HTERT RPE-1 (cell line): ENCODE results near the gene TRIP13.
"Not testable (repeated sequence)": the region's sequence is repeated elsewhere in the genome, so short reads cannot be mapped to it uniquely, and the experiment has no call there.

Experiments
- in situ Hi-C: fragments of 300-500 bp; cut with MboI; formaldehyde crosslinking; loops from 4 replicates; pipeline ENCODE4 v1.14.3; 2020; ENCODE audit warnings: low sequenced_read_pairs

TRIP13 gene

GRCh38 chr5:934381-934967 is 41.8 kb downstream of the TRIP13 start:
- in situ Hi-C loops: not testable (repeated sequence)

DNA sequence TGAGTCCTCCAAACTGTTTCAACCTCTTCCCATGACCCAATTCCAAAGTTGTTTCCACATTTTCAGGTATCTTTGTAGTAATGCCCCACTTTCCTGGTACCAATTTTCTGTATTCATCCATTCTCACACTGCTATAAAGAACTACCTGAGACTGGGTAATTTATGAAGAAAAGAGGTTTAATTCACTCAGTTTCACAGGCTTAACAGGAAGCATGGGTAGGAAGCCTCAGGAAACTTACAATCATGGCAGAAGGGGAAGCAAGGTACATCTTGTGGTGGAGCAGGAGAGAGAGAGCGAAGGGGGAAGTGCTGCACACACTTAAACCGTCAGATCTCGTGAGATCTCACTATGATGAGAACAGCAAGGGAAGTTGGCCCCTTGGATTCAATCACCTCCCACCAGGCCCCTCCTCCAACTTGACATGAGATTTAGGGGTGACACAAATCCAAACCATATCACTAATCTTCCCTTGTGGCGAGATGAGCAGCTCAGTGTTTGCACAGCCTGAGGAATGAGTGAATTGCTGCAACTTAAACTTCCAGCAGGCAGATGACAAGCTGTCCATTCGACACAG is 42.9 kb downstream of the TRIP13 start:
- in situ Hi-C loops: no loop called here

GRCh38 chr5:936149-937144 is 43.8 kb downstream of the TRIP13 start:
- in situ Hi-C loops: no loop called here

GRCh38 chr5:937151-937924 is 44.7 kb downstream of the TRIP13 start:
- in situ Hi-C loops: no loop called here

DNA sequence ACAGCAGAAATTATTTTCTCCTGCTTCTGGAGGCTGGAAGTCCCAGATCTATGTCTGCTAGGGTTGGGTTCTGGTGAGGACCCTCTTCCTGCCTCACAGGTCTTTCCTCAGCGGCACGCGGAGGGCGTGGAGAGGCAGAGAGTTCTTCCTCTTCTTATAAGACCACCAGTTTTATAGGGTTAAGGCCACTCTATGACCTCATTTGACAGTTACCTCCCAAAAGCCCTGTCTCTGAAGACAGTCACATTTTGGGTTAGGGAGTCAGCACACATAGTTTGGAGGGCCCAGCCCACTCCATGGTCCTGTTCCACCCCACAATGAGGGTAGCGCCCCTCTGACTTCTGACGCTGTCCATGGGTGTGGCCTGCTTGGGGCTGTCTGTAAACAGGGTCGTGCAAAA is 46.7 kb downstream of the TRIP13 start:
- in situ Hi-C loops: no loop called here

GRCh38 chr5:940741-941140 is 48.1 kb downstream of the TRIP13 start:
- in situ Hi-C loops: not testable (repeated sequence)

DNA sequence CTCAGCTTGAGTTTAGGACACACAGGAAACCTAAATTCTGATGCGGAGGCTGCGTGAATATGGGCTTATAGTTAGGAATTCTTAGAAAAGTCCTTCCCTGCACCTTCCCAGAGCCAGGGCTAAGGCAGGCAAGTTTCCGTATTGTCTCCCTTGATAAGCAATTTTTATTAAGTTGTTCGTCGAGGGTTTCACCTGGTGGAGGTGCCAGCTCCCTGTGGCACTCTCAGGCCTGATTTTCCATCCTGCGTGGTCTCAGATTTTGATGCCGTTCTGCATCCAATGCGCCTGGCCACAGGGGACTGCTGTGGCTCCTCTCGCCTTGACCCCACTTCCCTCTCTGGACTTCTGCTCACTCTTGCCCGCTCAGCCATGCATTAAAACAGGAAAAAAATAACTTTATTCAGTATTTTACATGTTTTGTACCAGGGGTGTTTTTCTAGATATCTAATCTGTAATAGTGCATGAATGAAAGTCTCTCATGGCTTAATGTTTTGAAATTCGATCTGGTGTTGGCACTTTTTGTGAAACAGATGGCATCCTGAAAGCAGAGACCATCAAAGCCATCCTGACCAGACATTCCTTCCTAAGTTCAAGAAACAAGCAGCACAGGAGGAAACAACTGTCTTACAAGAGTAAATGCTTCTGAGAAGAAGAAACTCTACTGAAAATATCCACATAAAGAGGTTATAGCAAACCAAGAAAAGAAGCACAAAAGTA is 50.7 kb downstream of the TRIP13 start:
- in situ Hi-C loops: no loop called here

DNA sequence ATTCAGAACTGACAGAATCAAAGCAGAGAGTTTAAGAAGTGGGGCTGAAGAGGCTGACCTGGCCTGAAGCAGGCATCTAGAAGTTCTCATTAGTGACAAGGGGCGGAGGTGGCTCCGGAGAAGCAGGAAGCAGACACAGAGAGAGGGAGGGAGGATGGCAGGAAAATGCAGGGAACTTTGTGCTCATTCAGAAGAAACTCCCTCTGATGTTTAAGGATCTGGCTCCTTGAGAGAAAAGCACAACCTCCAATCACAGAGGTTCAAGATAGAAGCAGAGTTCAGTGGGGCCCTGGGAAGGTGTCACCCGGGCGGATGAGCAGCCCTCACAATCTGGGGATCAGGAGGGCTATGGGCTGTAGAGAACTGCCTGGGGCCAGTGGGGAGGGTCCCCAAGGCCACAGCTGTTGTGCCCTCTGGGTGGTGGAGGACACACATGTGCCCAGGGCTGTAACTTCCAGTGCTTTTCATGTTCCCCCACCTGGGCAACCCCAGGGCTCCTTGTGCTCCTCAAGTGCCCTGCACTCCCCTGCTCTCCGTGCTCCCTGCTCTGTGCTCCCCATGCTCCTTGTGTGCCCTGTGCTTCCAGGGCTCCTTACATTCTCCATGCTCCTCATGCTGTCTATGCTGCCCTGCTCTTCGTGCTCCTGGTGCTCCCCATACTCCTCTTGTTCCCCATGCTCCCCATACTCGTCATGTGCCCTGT is 51.4 kb downstream of the TRIP13 start:
- in situ Hi-C loops: no loop called here

GRCh38 chr5:944621-944927 is 51.9 kb downstream of the TRIP13 start:
- in situ Hi-C loops: no loop called here

GRCh38 chr5:944992-945685 is 52.5 kb downstream of the TRIP13 start:
- in situ Hi-C loops: no loop called here

DNA sequence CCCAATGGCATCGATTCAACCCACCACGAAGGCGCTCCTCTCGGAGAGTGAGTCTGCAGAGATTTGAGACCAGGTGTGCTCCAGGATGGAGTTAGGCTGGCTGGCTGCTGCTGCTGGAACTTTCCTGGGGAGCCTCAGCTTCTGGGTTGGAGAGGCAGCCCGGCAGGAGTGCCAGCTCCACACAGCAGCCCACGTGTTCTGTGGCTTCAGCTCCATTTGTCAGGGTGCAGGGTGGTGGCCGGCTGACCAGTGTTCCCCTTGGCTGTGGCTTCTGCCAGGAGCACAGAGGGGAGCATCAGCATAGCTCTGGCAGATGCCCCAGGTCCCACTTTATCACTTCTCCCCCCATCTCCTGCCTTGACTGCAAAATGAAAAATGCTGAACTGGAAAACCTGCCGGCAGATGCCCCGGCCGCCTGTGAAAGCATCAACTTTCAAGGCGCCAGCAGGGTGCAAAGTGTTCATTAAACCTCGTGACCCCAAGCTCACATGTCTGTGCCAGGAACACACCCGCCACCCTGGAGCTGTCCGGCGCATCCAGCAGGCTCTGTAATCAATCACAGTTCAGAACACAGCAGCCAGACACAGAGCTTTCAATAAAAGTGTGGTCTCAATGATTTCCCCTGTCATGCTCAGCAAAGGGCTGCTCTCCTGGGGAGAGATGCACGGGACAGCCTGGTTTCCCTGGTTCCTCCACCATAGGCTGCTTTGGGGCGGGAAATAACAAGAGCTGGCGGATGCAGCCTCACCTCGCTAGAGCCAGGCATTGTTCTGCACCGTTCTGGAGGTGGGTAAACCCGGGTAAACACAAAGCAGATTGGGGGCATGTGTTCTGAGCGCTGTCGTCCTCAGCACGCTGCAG is 53.2 kb downstream of the TRIP13 start:
- in situ Hi-C loops: no loop called here

DNA sequence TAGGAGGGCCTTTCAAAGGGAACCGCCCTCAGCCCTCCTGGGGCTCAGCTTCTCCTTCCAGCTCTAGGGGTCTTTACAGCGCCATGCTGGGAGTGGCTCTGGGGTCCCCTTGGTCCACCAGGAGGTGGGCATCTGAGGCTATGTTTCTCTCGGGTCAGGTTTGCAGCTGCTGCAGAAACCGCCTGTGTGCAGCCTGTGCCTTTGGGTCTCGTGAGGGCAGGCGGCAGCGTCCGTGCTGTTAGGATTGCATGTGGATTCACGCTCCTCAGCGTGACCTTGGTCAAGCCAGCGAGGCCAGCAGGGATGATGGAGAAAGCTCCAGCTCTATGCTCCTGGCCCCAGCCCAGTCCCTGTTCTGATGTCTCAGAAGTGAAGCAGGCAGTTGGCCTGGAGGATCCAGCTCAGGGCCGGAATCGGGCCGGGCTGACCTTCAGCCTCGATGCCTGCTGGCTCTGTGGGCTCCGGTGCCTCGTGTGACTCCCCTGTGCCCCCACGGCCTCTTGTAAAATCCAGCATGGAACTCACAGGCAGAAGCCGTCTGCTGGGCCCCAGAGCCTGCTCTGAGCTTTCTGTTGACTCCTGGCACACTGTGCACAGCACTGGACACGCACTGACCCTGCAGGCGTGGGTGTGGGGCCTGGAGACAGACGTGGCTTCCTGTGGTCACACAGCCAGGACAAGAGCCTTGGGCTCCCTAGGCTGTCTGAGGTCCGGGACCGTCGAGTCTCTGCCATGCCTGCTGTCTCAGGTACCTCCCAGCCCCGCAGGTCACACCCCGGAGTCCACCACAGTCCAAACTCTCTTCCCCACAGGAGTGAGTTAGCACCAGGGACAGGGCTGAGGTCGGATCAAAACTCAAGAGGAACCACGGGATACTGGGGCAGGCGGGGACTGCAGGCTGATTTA is 54.3 kb downstream of the TRIP13 start:
- in situ Hi-C loops: no loop called here

DNA sequence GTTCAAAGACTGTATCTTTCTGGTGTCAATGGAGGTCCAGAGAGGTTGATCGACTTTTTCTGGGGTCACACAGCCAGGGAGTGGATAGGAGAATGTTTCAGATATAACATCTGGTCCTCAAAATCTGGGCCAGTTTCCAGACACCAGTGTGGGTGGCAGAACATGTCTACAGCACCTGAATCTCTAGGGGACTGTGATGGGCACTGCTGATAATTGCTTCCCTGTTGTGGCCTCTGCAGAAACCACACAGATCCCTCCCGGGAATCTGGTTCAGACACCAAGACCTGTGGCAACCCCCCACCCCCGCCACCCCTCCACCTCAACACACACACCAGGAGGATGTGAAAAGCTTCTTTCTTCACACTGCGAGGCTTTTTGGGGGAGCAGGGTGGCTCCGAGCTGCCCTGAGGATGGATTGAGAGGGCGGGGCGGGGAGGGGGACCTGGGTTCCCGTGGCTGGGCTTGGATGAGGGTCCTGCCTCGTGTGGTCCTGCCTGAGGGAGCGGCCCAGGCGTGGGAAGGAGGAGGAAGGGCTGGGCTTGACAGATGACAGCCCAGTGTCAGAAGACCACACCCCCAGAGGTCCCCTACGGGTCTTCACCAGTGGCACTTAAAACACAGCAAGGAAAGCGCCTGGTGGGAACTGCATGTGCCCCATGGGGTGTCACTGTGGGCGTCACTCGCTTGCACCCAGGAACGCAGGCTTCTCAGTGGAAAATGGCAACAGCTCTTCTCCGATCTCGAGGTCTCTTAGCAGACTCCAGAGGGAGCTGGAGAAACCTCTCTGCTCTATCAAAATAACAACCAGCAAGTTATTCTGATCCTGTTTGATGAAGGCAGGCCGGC is 55.2 kb downstream of the TRIP13 start:
- in situ Hi-C loops: no loop called here

DNA sequence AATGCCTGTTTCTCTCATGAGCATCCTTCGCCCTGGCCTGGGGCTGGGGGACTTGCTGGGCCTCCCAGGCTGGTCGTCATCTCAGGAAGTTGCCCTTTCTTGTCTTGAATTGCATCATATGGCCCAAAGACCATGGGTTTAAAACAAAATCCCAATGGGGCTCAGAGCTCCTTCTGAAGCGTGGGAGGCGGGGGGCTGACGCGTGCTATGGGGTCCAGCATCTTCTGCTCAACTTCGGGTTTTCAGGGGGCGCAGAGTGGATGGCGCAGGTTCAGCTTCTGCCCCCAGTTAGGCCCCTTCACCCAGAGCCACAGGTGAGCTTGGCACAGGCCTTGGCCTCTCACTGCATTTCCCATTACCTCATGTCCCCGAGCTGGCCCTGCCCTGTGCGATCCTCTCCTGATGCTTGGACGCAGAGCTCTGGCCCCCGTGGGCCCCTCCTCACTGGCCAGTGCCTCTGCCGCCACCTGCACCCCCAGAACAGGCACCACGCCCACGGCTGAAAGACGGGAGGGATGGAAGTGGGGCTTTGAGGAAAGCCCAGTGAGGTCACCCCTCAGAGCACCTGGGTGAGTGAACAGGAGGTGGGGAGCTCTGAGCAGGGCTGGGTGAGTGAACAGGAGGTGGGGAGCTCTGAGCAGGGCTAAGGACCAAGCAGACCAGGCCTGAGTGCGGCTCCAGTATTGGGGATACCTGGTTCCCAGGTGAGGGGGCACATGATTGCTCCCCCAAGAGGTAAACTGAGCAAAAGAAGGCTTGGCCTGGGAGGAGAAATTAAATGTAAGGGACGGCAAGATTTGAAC is 56.0 kb downstream of the TRIP13 start:
- in situ Hi-C loops: no loop called here

- in situ Hi-C loops: no loop called here
Measured at GRCh38 chr5:949275-949543, 56.5 kb downstream of the TRIP13 start.
